H1 (cell line): ENCODE results near the gene FAM193B. TPM values are rescaled to one million over a fixed set of nuclear protein-coding genes. Genes with fewer than 3 reads are reported as not detected.

Source experiments
- CTCF ChIA-PET: fragments of 300-600 bp; sonication (Branson Sonifier 250); formaldehyde crosslinking; loops from one replicate; lab custom pipeline; 2021; ENCODE audit not compliant: partially characterized antibody; lab: Charles Lee
- POLR2A ChIA-PET: fragments of 300-600 bp; sonication (Branson Sonifier 250); formaldehyde crosslinking; loops from one replicate; lab custom pipeline; 2021; ENCODE audit warnings: inconsistent platforms; ENCODE audit not compliant: partially characterized antibody; lab: Charles Lee
- DNase-seq, 2 experiments: peaks; one replicate each; pipeline versions ENCODE4 v3.0.0 to v3.0.0-alpha.2; 2010 to 2022; ENCODE audit warnings: low spot score in 2 of 2, low read depth in 1 of 2, mixed read lengths in 1 of 2
- FAIRE-seq: peaks from 2 replicates; lab custom pipeline; 2011; peaks lifted over from hg19 to GRCh38; lab: Jason Lieb, UNC
- H2AFZ ChIP-seq: 2 replicates; pipeline ENCODE4 v1.8.1; 2012; ENCODE audit warnings: low read length, inconsistent platforms
- H2AK5ac ChIP-seq: 2 replicates; pipeline ENCODE4 v1.6.1; 2013; ENCODE audit warnings: low read depth, low read length
- H2BK120ac ChIP-seq: replicated peaks from 2 replicates; pipeline ENCODE3; 2013; ENCODE audit warnings: low read depth, low read length, inconsistent platforms
- H2BK12ac ChIP-seq: 2 replicates; pipeline ENCODE4 v1.6.1; 2013; ENCODE audit warnings: low read depth, low read length
- H2BK15ac ChIP-seq: 2 replicates; pipeline ENCODE4 v1.6.1; 2013; ENCODE audit warnings: low read length
- H2BK20ac ChIP-seq: 2 replicates; pipeline ENCODE4 v1.6.1; 2013; ENCODE audit warnings: low read length
- H2BK5ac ChIP-seq: 2 replicates; pipeline ENCODE4 v1.6.1; 2013; ENCODE audit warnings: low read depth, low read length
- H3K14ac ChIP-seq: 2 replicates; pipeline ENCODE4 v1.6.1; 2013; ENCODE audit warnings: inconsistent platforms; ENCODE audit not compliant: insufficient read length
- H3K18ac ChIP-seq: 2 replicates; pipeline ENCODE4 v1.6.1; 2013; ENCODE audit warnings: low read length; ENCODE audit errors: extremely low read depth
- H3K23ac ChIP-seq: 2 replicates; pipeline ENCODE4 v1.6.1; 2013; ENCODE audit warnings: inconsistent platforms; ENCODE audit not compliant: insufficient read length
- H3K23me2 ChIP-seq: 2 replicates; pipeline ENCODE4 v1.6.1; 2013; ENCODE audit warnings: low read depth, low read length
- H3K27ac ChIP-seq: 2 replicates; pipeline ENCODE4 v1.6.1; 2011; ENCODE audit warnings: low read depth, low read length, inconsistent platforms
- H3K27me3 ChIP-seq, 4 experiments: replicated peaks in 1 of 4; 1 replicate in 1 of 4; 2 replicates in 3 of 4; pipeline versions ENCODE4 v1.6.1 to v1.8.1; 2011 to 2013; ENCODE audit warnings: low read length in 3 of 4, mild to moderate bottlenecking in 3 of 4, inconsistent platforms in 2 of 4, mixed read lengths in 2 of 4, moderate library complexity in 1 of 4; ENCODE audit not compliant: control insufficient read depth in 3 of 4, insufficient read depth in 3 of 4; ENCODE audit errors: extremely low read depth in 1 of 4
- H3K36me3 ChIP-seq, 4 experiments: 2 replicates each; pipeline versions ENCODE4 v1.6.1 to v1.8.1; 2011 to 2013; ENCODE audit warnings: mild to moderate bottlenecking in 4 of 4, low read length in 3 of 4, moderate library complexity in 2 of 4, control low read depth in 1 of 4, inconsistent platforms in 1 of 4; ENCODE audit not compliant: insufficient read depth in 4 of 4, control insufficient read depth in 2 of 4
- H3K4ac ChIP-seq: replicated peaks from 2 replicates; pipeline ENCODE3; 2013; ENCODE audit warnings: low read length, low read depth, mixed read lengths, inconsistent platforms; ENCODE audit not compliant: insufficient read length
- H3K4me1 ChIP-seq, 4 experiments: replicated peaks in 1 of 4; 1 replicate in 1 of 4; 2 replicates in 3 of 4; pipeline versions ENCODE4 v1.6.1 to v1.8.1; 2011 to 2013; ENCODE audit warnings: low read length in 3 of 4, inconsistent platforms in 2 of 4, mixed read lengths in 1 of 4; ENCODE audit not compliant: insufficient read depth in 4 of 4, control insufficient read depth in 3 of 4
- H3K4me2 ChIP-seq, 2 experiments: 2 replicates each; pipeline versions ENCODE4 v1.6.1 to v1.8.1; 2011 to 2013; ENCODE audit warnings: low read depth in 2 of 2, low read length in 2 of 2, control low read depth in 1 of 2, inconsistent platforms in 1 of 2, mild to moderate bottlenecking in 1 of 2; ENCODE audit not compliant: insufficient read depth in 1 of 2
- H3K4me3 ChIP-seq, 4 experiments: fragments of 200-600, 300-600 bp in 1 of 4; sonication (generic), shearing (Covaris generic), sonication (Bioruptor Twin) in 1 of 4; 2 replicates each; pipeline versions ENCODE4 v1.5.1 to v1.8.1; 2011 to 2016; ENCODE audit warnings: low read length in 4 of 4, low read depth in 3 of 4, control low read depth in 2 of 4, inconsistent platforms in 2 of 4, mild to moderate bottlenecking in 2 of 4, mixed read lengths in 1 of 4, moderate library complexity in 1 of 4; ENCODE audit not compliant: insufficient read depth in 2 of 4; ENCODE audit errors: extremely low read depth in 1 of 4
- H3K56ac ChIP-seq: replicated peaks from 2 replicates; pipeline ENCODE3; 2013; ENCODE audit warnings: low read depth, mild to moderate bottlenecking, mixed read lengths, low read length, inconsistent platforms; ENCODE audit not compliant: insufficient read length
- H3K79me1 ChIP-seq: 2 replicates; pipeline ENCODE4 v1.6.1; 2013; ENCODE audit warnings: low read depth, low read length, control low read depth
- H3K79me2 ChIP-seq, 2 experiments: 2 replicates each; pipeline versions ENCODE4 v1.6.1 to v1.8.1; 2012 to 2013; ENCODE audit warnings: low read length in 2 of 2, mild to moderate bottlenecking in 2 of 2, inconsistent platforms in 1 of 2; ENCODE audit not compliant: insufficient read depth in 2 of 2, control insufficient read depth in 1 of 2
- H3K9ac ChIP-seq, 4 experiments: replicated peaks in 1 of 4; 1 replicate in 1 of 4; 2 replicates in 3 of 4; pipeline versions ENCODE4 v1.6.1 to v1.8.1; 2011 to 2013; ENCODE audit warnings: low read depth in 3 of 4, low read length in 3 of 4, control low read depth in 2 of 4, mild to moderate bottlenecking in 2 of 4, moderate library complexity in 2 of 4, inconsistent platforms in 1 of 4; ENCODE audit errors: extremely low read depth in 1 of 4
- H3K9me3 ChIP-seq, 2 experiments: 2 replicates each; pipeline versions ENCODE4 v1.6.1 to v1.8.1; 2012 to 2013; ENCODE audit warnings: mild to moderate bottlenecking in 2 of 2, moderate library complexity in 2 of 2, control low read depth in 1 of 2, inconsistent platforms in 1 of 2, low read depth in 1 of 2, low read length in 1 of 2, mixed read lengths in 1 of 2; ENCODE audit not compliant: insufficient read depth in 2 of 2
- H4K20me1 ChIP-seq, 2 experiments: replicated peaks in 1 of 2; 2 replicates each; pipeline versions ENCODE3 to v1.8.1; 2011 to 2013; ENCODE audit warnings: inconsistent platforms in 2 of 2, low read length in 2 of 2, mild to moderate bottlenecking in 1 of 2; ENCODE audit not compliant: insufficient read depth in 2 of 2, control insufficient read depth in 1 of 2
- H4K5ac ChIP-seq: 2 replicates; pipeline ENCODE4 v1.6.1; 2013; ENCODE audit warnings: low read length, low read depth, mixed read lengths, inconsistent platforms; ENCODE audit not compliant: insufficient read length
- H4K8ac ChIP-seq: 2 replicates; pipeline ENCODE4 v1.8.0; 2013; ENCODE audit warnings: mild to moderate bottlenecking, moderate library complexity, low read length, inconsistent platforms; ENCODE audit not compliant: insufficient read depth; ENCODE audit errors: extremely low read depth
- H4K91ac ChIP-seq: replicated peaks from 2 replicates; pipeline ENCODE3; 2013; ENCODE audit warnings: low read length, mixed read lengths, inconsistent platforms; ENCODE audit not compliant: insufficient read length
- BRCA1 ChIP-seq: IDR thresholded peaks from 2 replicates; pipeline ENCODE4 v1.6.1; 2012; ENCODE audit warnings: low read depth, low read length, improper control_type of control experiment
- CBX5 ChIP-seq: fragments of 300-800, 300-1000 bp; sonication (generic); IDR thresholded peaks from 2 replicates; pipeline ENCODE4 v1.7.1; 2016; ENCODE audit warnings: antibody characterized with exemption, low read length, low read depth
- CHD1 ChIP-seq: IDR thresholded peaks from 2 replicates; pipeline ENCODE4 v1.6.1; 2012; ENCODE audit warnings: low read depth, low read length, improper control_type of control experiment
- CREB1 ChIP-seq: IDR thresholded peaks from 2 replicates; pipeline ENCODE4 v1.6.1; 2012; ENCODE audit warnings: inconsistent platforms
- CTBP2 ChIP-seq: IDR thresholded peaks from 2 replicates; pipeline ENCODE4 v1.7.0; 2011; ENCODE audit warnings: borderline replicate concordance, mild to moderate bottlenecking, moderate library complexity, mixed read lengths, low read length; ENCODE audit not compliant: insufficient read depth, insufficient read length
- FOSL1 ChIP-seq: IDR thresholded peaks from 2 replicates; pipeline ENCODE4 v1.6.1; 2011; ENCODE audit warnings: mild to moderate bottlenecking, low read depth, low read length, moderate library complexity; ENCODE audit not compliant: insufficient read depth
- JUND ChIP-seq: IDR thresholded peaks from 2 replicates; pipeline ENCODE4 v1.6.1; 2011; ENCODE audit warnings: mild to moderate bottlenecking, improper control_type of control experiment, low read length
- PHF8 ChIP-seq: fragments of 200-600 bp; sonication (generic); conservative IDR thresholded peaks from 2 replicates; pipeline ENCODE4 v1.7.1; 2012; ENCODE audit warnings: low read depth, mild to moderate bottlenecking, inconsistent platforms, low read length, moderate library complexity
- RXRA ChIP-seq: IDR thresholded peaks from 2 replicates; pipeline ENCODE4 v1.6.1; 2011; ENCODE audit warnings: low read depth, mild to moderate bottlenecking, low read length, moderate library complexity; ENCODE audit not compliant: insufficient read depth
- YY1 ChIP-seq: IDR thresholded peaks from 2 replicates; pipeline ENCODE4 v1.6.1; 2011; ENCODE audit warnings: low read depth, mild to moderate bottlenecking, low read length
- WGBS, 2 experiments: shearing (Covaris generic) in 1 of 2; methylation state at CpG; one replicate each; pipeline versions ENCODE4 v1.1.6 to v1.1.7; 2013 to 2015; ENCODE audit warnings: low lambda C conversion rate in 2 of 2, mixed read lengths in 2 of 2, inconsistent platforms in 1 of 2, low coverage in 1 of 2, missing lambda C conversion rate in 1 of 2; ENCODE audit not compliant: insufficient replicate concordance in 2 of 2, insufficient coverage in 1 of 2, insufficient read length in 1 of 2; ENCODE audit errors: extremely low coverage in 1 of 2, missing lambda C conversion rate in 1 of 2; 5-methylcytosine and 5-hydroxymethylcytosine counted together
- polyA plus RNA-seq, 7 experiments: library from polyadenylated mRNA; depleted of rRNA in 3 of 7; stranded (reverse) in 5 of 7; unstranded in 2 of 7; fragments of >200 nt in 5 of 7; fragments of 200-250 nt in 2 of 7; gene quantifications; 1 replicate in 5 of 7; 2 replicates in 1 of 7; 4 replicates in 1 of 7; pipeline versions ENCODE4 v1.2.1 to v1.2.3, GENCODE V29; 2011 to 2013; ENCODE audit warnings: missing spikeins in 2 of 7, mixed read lengths in 2 of 7
- total RNA-seq: library from RNA; stranded (reverse); fragmentation: NEBNext Ultra II Directional; extraction: Animal tissue kit (Norgen Biotek cat#: 25700); gene quantifications from 2 replicates; pipeline ENCODE4 v1.2.1, GENCODE V29; 2021
- TF ChIP-seq, protein P1 (sequence below), 3 experiments: IDR thresholded peaks; 1 replicate in 2 of 3; 2 replicates in 1 of 3; pipeline versions ENCODE4 v1.5.1 to v1.6.1; 2011; ENCODE audit warnings: low read length in 3 of 3, mild to moderate bottlenecking in 3 of 3, inconsistent platforms in 2 of 3, low read depth in 1 of 3, moderate library complexity in 1 of 3; ENCODE audit not compliant: insufficient read depth in 1 of 3; ENCODE audit errors: control extremely low read depth in 1 of 3

Gene FAM193B
- total and polyA plus RNA-seq, 2 of the 8 experiments (the other 6 are each of a cell fraction or from before 2014, with no cell fraction given), result 49.9 to 69.8 TPM

DNA sequence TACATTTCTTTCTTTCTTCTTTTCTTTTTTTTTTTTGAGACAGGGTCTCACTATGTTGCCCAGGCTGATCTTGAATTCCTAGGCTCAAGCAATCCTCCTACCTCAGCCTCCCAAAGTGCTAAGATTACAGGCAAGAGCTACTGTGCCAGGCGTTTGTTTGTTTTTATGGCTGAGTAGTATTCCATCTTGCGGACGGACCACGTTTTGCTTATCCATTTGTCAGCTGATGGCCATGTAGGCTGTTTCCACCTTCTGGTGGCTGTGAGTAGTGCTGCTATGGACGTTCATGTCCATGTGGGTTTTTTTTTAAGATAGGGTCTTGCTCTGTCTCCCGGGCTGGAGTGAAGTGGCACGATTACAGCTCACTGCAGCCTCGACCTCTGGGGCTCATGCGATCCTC is 47.2 kb downstream of the FAM193B start:
- Histone ChIP-seq H2BK15ac (no peak overlapping the region), H4K91ac (no peak overlapping the region), H3K9ac (no peak overlapping the region), H3K4me2 (no peak overlapping the region), H3K79me1 (no peaks in the 10 kb centered on the region), H3K4me3 (no peak overlapping the region), H3K9me3 (no peaks in the 10 kb centered on the region), H4K20me1 (peaks cover 0 to 14% of the 10 kb centered on the region in 2 experiments), H3K14ac (no peak overlapping the region), H3K23ac (no peak overlapping the region), H3K4ac (no peak overlapping the region), H3K27me3 (no peaks in the 10 kb centered on the region), H3K79me2 (no peaks in the 10 kb centered on the region), H3K18ac (no peak overlapping the region), H4K8ac (no peak overlapping the region), H3K56ac (no peak overlapping the region), H2BK12ac (no peak overlapping the region), H2BK120ac (no peak overlapping the region), H3K4me1 (peaks cover 0 to 12% (median 9%) of the 10 kb centered on the region in 4 experiments; a peak in 5 of 7 replicates), H3K36me3 (peaks cover 6 to 23% (median 15%) of the 10 kb centered on the region in 4 experiments; a peak in 6 of 8 replicates), H3K27ac (no peak overlapping the region), H2BK5ac (no peak overlapping the region), H2AFZ (no peak overlapping the region), H3K23me2 (no peaks in the 10 kb centered on the region), H2AK5ac (no peak overlapping the region), H4K5ac (no peak overlapping the region), H2BK20ac (no peak overlapping the region)
- ChIA-PET CTCF (interaction anchor here (0.6 to 20.8 kb wide), 17 partner anchors 7 to 1098 kb away, joined by 3 to 306 read pairs (median 3); partner anchors contain the start of genes DBN1, PDLIM7 and SLC34A1), POLR2A (interaction anchor here (0.6 to 65.5 kb wide), 3 partner anchors 9 to 203 kb away, joined by 3 to 3349 read pairs (median 15); partner anchors contain the start of genes DBN1, DDX41, PDLIM7 and PRR7)
- WGBS, 2 experiments, result 87% methylated on average over 9 of the region's 9 CpGs; no CpG with 5 or more reads in 1 of the 2 experiments
- DNase-seq (no peak), FAIRE-seq (no peak)
- TF ChIP-seq PHF8, result no peak
- TF ChIP-seq RXRA, result no peak
- TF ChIP-seq FOSL1, result no peak
- TF ChIP-seq YY1, result 0 out of 2 replicates have a peak, but pooled peaks have one; percentile 8
- TF ChIP-seq CTBP2, result no peak
- no peak for TF ChIP-seq CHD1
- no peak for TF ChIP-seq BRCA1
- TF ChIP-seq CBX5, result no peak
- TF ChIP-seq CREB1, result no peak
- TF ChIP-seq JUND, result no peak
- TF ChIP-seq, protein P1, sequence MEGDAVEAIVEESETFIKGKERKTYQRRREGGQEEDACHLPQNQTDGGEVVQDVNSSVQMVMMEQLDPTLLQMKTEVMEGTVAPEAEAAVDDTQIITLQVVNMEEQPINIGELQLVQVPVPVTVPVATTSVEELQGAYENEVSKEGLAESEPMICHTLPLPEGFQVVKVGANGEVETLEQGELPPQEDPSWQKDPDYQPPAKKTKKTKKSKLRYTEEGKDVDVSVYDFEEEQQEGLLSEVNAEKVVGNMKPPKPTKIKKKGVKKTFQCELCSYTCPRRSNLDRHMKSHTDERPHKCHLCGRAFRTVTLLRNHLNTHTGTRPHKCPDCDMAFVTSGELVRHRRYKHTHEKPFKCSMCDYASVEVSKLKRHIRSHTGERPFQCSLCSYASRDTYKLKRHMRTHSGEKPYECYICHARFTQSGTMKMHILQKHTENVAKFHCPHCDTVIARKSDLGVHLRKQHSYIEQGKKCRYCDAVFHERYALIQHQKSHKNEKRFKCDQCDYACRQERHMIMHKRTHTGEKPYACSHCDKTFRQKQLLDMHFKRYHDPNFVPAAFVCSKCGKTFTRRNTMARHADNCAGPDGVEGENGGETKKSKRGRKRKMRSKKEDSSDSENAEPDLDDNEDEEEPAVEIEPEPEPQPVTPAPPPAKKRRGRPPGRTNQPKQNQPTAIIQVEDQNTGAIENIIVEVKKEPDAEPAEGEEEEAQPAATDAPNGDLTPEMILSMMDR (IDR thresholded peaks at IDR 0.05; ENCODE audit: control extremely low read depth in 1 of 3, insufficient read depth in 1 of 3, low read depth in 1 of 3, low read length in 3 of 3), result peak in 2 of 3 experiments; percentile 32 to 49; a peak in 2 of 4 replicates
